DMS79 treated with DMSO at 0.1 percent for 48 hours (cell line): Measurements from ENCODE around the gene MTOR.

Source experiments
- DNase-seq: peaks from one replicate; lab custom pipeline; 2025; lab: John Stamatoyannopoulos, UW

MTOR gene

DNA sequence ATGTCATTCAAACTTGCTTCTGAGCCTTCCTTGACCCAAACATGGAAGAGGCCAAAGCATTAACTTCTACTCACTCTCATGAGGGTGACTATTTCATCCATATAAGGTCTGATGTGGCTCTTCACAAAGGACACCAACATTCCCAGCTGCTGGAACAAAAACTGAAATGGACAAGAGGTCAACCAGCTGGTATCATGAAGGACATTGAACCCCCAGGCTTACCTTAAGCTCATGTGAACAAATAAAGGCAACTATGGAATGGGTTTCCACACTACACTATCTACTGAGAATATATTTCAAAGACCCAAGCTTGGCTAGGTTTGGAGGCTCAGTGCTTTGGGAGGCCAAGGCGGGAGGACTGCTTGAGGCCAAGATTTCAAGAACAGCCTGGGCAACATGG is 46.3 kb downstream of the MTOR start:
- no peak for DNase-seq

DNA sequence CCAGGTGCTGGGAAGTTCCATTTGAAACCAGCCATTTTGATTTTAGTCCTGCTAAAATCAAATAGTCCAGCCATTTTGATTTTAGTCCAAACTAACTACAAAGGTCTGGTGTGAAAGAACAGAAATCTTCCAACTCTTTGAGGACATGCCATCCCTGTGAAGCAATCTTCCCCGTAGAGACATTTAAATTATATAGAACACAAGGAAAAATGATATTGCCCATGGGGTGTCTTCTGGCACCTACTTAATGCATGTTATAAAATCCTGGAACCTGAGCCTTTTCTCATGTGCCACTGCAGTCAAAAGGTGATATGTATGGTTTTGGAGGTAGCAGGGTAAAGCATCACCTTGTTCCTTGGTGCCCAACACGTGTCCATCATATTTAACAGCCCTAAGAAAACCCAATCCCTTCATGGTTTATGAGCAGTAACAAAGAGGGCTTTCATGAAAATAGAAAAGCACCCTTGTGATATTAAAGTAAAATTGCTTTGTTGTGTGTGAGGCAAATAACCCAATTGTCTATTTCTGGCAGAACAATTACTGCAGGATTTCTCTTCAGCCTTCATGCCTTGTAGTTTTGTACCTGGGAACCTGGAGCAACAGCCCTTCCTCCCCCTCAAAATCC is 46.9 kb downstream of the MTOR start:
- DNase-seq: no peak

DNA sequence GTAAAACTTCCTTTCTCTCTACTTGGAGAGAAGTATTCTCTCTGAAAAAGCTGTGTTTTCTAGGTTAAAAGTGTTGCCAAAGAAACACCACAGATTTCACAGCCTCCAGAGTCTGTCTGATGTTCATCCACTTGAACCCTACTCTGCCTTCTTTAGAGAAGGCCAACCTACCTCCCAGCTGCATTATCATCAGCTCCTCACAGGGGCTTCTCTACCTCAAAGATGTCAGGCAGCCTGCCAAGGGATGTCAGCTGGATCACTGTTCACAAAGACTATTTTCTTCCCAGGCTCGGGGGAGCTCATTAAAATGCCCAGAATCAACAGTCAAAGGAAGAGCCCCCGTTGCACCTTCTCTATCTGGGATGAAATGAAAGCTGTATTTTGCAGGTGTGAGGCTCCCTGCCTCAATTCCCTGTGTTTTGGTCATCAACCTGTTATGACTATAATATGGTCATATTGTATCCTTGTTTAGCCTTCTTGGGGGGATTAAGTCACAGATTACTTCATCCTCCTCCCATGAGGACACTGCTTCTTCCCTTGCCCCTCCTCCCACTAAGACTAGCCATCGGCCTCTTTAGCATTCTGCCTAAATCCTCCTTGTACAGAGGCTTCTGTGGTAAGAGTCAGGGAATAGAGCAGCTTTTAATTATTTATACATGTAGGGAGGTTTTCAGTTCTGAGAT is 47.5 kb downstream of the MTOR start:
- DNase-seq: no peak

DNA sequence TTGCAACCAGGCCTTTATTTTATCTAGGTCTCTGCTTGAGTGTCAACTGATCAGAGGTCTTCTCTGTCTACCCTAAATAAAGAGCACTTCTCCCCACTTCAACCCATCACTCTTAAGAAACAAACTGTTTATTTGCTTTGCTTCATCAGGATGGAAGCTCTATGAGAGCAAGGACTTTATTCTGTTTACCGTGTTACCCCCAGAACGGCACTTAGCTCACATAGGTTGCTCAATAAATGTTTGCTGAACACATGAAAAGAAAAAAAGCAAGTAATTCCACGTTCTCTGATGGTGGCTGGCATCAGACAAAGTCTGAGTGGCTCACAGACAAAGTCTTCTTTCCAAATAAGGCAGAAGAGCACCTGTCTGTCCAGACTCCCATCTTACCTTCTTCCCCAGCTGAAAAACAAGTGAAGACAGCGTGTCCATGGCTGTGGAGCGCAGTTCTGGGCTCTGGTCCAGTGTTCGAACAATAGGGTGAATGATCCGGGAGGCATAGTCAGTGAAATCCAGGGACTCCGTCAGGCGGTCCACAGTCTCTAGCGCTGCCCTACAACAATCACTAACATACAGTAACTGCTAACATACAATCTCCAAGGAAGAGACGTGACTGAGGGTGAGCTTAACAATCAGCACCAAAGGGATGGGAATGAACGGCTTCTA is 50.3 kb downstream of the MTOR start:
- no peak for DNase-seq

GRCh38 chr1:11211461-11211860 is 50.9 kb downstream of the MTOR start:
- no peak for DNase-seq

GRCh38 chr1:11207898-11208611 is 54.3 kb downstream of the MTOR start:
- DNase-seq: no peak

- DNase-seq: no peak
Observed at GRCh38 chr1:11204396-11205190, 57.8 kb downstream of the MTOR start.

- peak; percentile 31 for DNase-seq
Observed at GRCh38 chr1:11198851-11199594, 63.3 kb downstream of the MTOR start.

GRCh38 chr1:11198257-11198656 is 64.1 kb downstream of the MTOR start:
- DNase-seq: no peak

DNA sequence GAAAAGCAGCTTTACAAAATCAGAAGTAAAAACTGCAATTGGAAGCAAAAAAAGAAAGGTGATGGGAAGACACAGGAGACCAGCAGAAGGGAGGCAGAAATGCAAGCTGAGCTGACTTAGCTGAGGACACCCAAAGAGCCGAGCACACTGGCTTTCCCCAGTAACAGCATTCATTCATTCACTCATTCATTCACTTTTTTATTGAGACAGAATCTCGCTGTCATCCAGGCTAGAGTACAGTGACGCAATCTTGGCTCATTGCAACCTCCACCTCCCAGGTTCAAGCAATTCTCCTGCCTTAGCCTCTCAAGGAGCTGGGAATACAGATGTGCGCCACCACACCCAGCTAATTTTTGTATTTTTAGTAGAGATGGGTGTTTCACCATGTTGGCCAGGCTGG is 65.0 kb downstream of the MTOR start:
- DNase-seq: no peak

GRCh38 chr1:11196945-11197344 is 65.4 kb downstream of the MTOR start:
- no peak for DNase-seq

DNA sequence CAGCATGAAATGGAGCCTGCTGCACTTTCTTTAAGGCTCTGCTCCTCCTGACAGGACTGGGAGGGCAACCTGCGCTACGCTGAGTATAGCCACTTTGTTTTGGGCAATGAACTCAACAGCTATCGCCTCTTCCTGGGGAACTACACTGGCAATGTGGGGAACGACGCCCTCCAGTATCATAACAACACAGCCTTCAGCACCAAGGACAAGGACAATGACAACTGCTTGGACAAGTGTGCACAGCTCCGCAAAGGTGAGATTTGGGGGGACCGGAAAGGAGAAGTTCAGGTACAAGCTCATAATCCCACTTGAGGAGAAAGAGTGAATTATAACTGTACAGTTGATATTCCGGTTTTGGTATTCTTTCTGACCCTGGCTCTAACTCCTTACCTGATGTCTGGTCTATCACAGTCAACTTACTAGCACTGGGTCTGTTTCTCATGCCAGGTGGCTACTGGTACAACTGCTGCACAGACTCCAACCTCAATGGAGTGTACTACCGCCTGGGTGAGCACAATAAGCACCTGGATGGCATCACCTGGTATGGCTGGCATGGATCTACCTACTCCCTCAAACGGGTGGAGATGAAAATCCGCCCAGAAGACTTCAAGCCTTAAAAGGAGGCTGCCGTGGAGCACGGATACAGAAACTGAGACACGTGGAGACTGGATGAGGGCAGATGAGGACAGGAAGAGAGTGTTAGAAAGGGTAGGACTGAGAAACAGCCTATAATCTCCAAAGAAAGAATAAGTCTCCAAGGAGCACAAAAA is 67.8 kb downstream of the MTOR start:
- DNase-seq: no peak

DNA sequence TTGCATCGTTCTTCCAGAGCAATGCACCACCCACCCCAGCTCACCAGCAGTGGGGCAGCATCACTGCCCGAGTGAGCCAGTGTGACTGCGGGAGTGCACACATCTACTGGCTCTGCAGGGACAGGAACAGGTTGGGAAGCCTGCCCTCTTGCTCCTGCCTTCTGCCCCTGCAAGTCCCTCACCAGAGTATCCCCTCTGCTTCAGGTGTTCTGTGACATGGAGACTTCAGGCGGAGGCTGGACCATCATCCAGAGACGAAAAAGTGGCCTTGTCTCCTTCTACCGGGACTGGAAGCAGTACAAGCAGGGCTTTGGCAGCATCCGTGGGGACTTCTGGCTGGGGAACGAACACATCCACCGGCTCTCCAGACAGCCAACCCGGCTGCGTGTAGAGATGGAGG is 69.0 kb downstream of the MTOR start:
- DNase-seq: no peak

- no peak for DNase-seq
Observed at GRCh38 chr1:11188858-11189451, 73.4 kb downstream of the MTOR start, which contains the start of gene ANGPTL7. ANGPTL7 (plus strand) TSS chr1:11189355; CDS start chr1:11189580, 225 bp downstream.

DNA sequence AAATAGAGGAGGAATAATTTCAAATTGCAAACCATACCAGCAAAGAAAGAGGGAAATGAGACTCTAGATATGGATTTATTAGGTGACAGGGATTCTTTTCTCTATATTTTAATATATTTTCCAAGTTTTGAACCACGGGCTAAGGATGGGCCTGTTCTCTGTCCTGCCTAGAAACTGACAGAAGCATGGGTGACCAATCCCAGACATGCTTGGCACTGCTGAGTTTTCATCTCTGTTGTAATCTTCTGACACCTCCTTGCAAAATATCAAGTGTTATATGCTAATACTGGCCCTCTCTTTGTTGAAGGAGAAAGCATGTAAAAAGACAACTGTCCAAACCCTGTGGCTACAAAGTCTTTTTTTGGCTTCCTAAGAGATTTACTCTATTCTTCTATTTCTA is 74.0 kb downstream of the MTOR start:
- no peak for DNase-seq

DNA sequence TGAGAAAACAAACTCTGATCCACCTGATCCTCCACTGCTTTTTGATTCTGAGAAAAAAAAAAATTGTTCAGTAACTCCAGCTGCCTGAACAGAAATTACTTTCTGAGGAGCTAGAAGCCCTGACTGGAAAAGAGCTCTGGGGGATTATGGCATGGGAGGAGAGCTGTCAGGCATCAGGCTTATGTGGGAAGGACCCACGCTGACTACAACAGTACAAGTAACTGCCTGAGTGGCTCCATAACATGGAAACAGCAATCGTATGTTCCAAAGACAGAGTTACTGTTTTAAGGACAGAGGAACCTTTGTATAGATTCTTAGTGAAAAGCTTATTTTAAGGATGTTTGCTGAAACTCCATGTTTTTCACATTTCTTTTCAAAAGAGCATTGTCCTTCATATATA is 74.4 kb downstream of the MTOR start:
- no peak for DNase-seq

GRCh38 chr1:11187494-11187893 is 74.9 kb downstream of the MTOR start:
- no peak for DNase-seq

DNA sequence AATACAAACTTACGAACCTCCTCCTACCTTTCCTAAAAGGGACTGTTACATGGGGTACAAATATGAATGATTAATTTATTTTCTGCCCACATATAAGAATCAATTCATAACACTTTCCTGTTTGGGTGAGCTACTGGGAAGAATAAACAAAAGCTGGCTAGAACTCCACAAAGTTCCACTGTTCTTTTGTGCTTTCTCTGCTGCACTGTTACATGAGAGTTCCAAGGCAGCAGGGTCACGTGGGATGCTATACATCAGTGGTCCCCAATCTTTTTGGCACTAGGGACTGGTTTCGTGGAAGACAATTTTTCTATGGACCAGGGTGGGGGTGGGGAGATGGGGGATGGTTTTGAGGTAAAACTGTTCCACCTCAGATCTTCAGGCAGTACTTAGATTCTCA is 75.4 kb downstream of the MTOR start:
- no peak for DNase-seq

DNA sequence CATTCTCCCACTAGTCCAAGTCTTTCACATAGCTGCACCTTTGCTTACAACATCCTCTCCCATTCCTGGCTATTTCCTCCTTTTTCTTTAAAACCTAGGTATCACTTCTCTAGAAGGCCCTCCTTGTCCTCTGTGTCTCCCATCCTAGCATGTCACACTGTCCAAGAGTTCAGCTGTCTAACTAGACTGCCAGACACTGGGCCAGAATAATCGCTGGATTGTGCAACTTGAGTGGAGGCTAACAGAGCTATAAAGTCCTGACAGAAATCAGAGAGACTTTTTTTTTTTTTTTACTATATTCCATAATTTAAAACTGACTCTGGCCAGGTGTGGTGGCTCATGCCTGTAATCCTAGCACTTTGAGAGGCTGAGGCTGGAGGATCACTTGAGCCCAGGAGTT is 77.4 kb downstream of the MTOR start:
- no peak for DNase-seq

DNA sequence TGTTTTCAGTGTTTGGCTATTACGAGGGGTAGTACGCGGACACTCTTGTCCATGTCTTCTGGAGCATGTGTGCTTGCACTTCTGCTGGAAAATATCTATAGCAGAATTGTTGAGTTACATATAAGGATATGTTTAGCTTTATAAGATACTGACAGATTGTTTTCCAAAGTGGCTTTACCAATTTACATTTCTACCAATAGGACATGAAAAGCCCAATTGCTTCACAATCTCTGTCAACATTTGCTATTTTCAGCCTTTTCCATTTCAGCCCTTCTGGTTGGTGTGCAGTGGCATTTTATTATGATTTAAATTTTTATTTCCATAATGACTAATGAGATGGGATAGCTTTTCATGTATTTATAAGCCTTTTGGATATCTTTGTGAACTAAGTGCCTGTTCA is 79.5 kb downstream of the MTOR start:
- DNase-seq: no peak
